GM21526 (cell line): ENCODE results near the gene USH2A.
A peak's percentile ranks its signal among the peaks of the same experiment; 100 is the strongest.
"Not testable (repeated sequence)": the region's sequence is repeated elsewhere in the genome, so short reads cannot be mapped to it uniquely, and the experiment has no call there.

Experiments used
- ATAC-seq: cut with Tn5 transposase; IDR thresholded peaks from one replicate; pipeline ENCODE4 v1.9.1; 2021; ENCODE audit warnings: moderate library complexity; ENCODE audit not compliant: unreplicated experiment, low FRiP score

The USH2A gene

DNA sequence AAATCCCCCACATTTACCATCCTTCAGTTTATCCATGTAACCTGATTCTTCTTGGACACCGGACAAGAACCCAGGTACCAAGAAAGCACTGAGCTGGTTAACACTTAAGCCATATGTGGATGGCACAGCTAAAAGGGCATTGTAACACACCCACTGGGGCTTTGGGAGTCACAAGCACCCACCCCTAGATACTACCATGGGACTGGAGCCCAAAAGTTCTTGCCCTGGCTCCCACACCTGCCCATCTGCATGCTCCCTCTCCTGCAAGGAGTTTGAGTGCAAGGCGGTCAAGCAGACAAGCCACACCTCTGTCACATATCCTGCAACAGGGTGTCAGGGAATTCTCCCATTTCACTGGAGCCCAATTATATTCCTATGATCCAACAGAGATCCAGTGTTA, 270.1 kb downstream of the USH2A start:
- no peak for ATAC-seq

DNA sequence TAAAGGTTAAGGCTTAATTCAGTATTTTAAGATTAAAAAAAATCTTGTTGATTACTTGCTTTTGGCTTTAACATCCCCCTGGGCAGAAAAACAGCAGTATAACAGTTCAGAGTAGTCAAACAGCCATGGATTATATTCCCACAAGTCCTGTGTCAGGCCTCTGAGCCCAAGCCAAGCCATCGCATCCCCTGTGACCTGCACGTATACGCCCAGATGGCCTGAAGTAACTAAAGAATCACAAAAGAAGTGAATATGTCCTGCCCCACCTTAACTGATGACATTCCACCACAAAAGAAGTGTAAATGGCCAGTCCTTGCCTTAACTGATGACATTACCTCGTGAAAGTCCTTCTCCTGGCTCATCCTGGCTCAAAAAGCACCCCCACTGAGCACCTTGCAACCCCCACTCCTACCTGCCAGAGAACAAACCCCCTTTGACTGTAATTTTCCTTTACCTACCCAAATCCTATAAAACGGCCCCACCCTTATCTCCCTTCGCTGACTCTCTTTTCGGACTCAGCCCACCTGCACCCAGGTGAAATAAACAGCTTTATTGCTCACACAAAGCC, 277.7 kb downstream of the USH2A start:
- ATAC-seq, result not testable (repeated sequence)

DNA sequence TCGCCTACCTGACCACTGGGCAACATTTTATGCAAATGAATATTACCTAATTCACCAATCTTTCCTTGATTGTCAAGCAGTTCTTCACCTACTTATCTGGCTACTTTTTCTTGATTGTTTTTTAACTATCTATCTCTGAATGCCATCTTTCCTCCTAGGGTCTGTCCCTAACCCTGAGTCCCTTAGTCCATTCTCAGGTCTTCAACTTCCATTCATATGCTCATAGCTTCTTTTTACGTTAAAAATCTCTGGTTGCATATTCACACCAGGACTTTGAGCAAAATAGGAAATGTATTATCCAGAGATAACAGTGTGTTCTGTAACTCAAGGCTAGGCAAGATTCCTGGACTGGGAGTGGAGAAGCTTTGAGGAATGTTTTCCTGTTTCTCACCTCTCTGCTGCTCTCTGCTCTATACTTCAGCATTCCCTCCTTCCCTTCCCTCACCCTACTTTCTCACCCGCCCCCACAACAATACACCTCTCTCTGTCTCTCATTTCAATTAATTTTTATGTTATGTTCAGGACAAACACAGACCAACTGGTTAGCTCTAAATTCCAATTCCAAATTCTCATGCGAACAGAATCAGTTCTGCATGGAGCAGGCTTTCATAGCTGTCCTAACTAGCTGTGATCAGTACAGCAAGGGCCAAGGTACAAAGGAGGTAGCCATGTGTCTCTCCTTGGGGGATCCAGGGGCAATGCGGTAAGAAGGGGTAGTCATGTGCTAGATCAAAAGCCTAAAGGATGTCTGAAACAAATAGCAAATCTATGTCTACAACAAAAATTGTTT, 278.4 kb downstream of the USH2A start:
- ATAC-seq, result no peak

DNA sequence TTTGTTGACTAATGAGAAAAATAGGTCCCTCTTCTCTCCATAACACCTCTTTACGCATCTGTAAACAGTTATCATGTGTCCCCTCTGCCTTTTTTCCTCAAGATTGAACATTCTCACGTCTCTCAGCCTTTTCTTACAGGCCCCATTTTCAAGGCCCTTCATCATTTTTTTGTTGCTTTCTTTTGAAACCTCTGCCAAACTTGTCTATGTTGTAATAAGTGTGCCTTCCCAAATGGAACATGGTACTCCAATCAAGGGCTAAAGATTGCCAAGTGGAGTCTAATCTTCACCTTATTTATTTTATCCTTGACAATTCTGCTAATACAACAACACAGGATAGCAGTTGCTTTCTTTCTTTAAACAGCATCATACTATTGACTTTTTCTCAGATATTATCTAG, 280.3 kb downstream of the USH2A start:
- ATAC-seq, result no peak

DNA sequence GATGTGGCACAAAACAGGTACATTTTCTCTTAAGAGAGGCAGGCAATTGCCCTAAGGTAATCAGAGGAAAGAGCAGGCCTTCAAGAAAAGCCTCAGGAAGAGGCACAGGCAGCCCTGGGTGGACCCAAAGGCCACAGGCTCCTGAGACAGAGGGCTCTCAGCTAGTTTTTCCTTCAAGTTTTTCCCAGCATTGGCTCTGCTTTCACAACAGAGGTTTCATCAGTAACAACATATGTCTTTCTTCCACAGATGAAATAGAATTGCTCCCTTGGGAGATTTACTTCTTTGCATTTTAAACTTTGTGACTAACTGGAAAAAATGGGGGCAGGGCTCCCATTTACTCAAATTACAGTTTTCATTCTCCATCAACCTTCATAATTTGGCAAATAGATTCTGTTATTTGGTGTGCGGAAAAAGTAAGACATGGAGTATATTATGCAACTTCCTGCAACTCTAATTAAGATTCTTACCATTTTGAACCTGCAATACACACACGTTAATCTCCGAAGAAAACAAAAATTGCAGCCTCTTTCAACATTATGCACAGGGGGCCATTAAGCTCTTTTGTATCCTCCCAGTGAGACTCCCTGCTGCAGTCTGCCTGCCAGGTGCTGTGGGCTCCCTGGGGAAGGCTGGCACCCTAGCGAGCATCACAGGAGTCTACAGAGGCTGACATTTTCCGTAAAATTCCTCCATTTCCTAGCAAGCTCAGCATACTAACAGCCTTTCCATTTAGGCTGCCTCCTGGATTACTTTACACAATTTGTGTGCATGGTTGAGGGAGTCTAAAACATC, 282.3 kb downstream of the USH2A start:
- ATAC-seq, result no peak

DNA sequence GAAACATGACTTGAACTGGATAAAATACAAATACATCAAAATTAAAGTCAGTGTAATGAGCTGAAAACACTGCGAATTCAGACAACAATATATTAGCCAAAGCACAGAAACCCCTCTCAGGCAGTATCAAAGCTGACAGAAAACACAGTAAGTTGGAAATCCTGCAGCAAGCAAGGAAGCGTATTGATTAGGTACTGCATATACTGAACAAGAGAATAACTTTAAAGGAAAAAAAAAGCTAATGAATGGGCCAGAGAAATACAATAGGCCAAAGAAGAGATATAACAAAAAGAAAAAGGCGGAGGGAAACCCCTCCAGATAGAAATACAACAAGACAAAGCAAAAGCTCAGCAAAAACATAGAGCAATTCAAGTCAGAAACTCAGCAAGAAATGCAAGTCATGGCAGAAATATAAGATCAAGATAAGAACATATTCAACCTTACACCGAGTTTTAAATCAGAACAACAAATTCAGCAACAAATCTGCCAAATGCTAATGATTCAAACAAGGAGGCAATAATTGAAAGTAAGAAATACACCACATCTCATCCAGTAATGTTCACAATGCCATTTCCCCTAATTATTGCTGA, 299.0 kb downstream of the USH2A start:
- ATAC-seq, result no peak

DNA sequence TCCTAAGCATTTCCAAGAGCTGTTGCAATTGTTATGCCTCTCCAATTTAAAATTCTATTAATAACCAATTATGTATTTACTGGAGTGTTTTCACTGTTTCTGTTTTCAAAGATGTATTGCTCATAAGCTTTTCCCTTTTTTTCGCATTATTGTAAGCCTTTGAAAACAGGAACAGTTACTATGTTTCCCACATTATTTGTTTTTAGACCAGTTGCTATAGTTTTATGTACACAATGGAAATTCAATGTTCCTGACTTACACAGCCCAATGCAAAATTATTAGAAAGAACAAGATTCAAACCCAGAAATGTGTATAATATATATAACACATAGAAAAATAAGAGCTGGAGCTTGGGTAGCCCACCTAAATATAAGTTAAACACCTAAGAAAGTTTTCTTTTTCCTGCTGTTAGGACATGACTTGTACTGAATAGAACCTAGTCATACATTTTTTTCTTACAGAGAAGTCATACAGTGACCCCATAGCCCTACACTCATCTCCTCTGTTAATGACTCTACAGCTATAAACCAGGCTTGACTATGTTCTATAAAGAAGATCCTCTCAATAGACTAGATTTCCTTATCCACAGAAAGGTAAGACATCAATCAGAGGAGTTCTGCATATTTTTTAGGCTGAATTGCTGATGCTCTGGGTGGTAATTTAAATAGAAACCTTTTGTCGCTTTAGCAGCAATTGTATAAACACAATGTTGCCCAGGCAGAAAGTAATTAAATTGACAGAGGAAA, 299.6 kb downstream of the USH2A start:
- ATAC-seq, result no peak

DNA sequence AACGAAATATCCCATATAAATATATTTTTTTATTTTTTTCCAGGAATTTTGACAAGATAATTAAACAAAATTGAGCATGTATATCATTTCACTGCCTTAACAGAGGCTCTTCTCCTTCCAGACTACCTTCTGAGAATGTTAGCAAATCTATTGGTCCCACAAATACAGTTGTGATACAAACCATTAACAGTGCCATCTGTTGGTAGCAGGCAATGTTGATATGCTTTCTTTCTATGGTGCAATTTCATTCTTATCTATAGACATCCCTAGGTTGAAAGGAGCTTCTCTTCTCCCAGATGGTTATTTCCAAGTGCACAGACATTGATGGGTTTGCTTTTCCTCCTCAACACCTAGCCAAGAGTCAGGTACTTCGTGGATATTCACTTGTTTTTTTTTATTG, 303.6 kb downstream of the USH2A start:
- ATAC-seq, result peak; percentile 73

DNA sequence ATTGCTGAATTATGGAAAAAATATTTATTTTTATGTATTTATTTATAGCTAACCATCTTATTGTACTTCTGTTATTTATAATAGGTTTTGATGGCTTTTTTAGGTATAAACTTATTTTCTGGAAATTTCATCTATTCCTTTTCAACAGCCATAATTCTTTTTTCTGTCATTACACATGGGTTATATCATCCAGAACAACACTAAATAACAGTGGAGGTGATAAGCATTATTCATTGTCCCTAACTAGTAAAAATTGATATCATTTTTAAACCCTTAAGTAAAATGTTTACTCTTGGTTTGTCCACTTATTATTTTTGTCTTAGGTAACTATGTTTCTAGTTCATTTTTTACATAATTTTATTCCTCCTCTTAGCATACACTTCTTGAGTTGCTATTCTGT, 309.1 kb downstream of the USH2A start:
- no peak for ATAC-seq

DNA sequence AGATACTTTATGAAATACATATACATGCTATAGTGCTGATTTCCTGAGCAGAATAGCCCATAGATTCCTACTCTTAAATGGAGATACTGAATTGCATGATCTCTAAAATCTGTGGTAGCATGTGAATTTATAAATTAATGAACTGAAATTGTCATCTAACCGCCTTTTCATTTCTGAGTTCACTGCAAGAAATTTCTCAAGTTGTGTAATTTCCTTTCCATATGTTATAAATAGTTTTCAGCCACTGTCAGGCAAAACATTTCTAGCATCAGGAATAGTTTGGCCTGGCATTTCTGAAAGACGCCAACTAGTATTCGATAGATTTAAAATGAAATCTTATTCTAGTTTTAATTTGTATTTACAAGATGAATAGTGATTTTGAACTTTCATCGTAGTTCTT, 310.1 kb downstream of the USH2A start:
- no peak for ATAC-seq

DNA sequence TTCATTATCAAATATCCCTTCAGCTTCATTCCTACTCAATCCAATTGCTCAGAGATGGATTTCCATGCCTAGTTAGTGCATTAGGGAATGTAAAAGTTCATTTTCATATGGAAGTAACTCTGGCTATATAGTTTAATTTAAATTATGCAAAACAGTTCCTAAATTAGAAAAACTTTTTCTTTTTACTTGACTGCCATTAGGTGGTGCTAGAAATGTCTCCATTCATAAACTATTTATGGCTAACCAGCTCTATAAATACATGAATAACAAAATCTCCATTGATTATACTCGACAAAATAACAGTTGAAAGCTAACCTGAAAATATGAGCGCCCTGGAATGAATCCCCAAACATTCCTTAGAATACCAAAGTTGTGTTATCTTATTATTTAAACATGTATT, 311.4 kb downstream of the USH2A start:
- no peak for ATAC-seq

DNA sequence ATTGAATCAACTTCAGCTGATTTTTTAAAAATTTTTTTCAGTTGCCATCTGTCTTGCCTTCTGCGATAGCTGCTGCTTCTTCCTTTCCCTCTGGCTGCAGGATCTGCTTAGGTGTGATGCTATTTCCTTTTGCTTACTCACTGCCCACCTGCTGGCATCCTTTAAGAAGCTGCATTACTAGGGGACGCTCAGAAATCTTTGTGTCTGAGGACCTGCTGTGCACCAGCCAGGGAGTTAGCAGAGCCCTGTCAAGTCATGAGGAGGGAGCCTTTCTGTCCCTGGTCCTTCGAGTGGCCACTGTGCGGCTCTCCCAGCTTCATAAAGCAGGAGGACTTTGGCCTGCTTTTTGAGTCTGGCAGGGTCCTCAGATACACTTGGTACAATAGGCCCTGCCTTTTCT, 327.8 kb downstream of the USH2A start:
- ATAC-seq, result no peak

DNA sequence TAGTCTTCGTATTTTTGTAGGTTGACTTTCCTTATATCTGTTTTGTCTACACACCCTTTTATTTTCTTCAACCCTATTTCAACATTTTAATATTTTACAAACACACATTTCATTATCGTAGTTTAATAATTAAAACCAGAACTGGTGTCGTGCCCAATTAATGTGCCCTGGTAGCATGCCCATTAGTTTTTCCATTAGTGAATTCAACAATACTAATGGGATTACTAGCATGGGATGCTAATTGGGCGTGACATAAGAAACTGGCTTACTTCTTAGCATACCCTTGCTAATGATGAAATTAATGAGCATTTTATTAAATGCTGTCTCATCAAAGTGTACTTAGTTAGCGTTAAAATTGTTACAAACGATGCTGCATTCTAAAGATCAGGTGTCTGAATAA, 332.7 kb downstream of the USH2A start:
- ATAC-seq, result no peak

DNA sequence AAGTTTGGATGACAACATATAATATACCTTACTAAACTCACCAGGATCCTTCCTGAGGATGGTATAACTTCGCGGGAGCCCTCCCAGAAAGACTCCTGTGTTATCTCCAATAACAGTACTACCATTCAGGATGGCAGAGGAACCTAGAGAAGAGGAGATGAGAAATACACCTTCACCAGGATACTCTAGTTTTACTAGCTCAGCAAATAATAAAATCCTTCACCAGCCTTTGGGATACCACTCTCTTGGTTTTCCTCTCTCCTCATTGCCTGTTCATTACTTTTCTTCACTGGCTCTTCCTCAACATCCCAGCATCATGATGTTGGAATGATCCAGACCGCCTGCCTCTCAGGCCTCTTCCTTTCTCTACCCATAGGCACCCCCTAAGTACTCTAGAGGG, 336.6 kb downstream of the USH2A start:
- no peak for ATAC-seq

DNA sequence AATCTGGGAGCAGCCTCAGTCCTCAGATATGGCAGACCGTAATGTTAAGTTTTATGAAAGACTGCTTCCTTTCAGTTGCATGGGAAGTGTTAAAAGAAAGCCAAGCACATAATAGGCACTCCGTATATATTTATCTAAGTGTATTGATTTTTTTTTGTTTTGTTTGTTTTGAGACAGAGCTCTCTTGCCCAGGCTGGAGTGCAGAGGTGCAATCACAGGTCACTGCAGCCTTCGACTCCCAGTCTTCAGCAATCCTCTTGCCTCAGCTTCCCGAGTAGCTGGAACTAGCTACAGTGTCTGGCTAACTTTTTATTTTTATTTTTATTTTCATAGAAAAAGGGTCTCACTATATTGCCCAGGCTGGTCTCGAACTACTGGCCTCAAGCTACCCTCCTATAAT, 341.8 kb downstream of the USH2A start:
- ATAC-seq, result no peak

DNA sequence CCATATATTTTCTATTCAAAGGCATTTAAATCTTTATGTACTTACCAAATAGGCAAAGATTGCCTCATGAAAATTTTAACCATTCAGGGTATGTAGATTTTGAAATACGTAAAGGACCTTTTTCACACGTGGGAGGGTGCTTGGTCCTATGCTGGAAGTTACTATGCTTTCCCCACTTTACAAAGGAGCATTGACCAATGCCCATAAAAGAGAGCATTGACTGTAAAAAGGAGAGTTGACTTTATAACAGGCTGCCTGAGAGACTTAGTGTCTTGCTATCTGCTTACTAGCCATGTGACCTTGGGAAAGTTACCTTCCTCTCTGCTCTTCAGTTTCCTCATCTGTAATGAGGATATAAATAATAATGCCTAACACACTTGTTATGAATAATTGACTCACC, 346.5 kb downstream of the USH2A start:
- no peak for ATAC-seq

DNA sequence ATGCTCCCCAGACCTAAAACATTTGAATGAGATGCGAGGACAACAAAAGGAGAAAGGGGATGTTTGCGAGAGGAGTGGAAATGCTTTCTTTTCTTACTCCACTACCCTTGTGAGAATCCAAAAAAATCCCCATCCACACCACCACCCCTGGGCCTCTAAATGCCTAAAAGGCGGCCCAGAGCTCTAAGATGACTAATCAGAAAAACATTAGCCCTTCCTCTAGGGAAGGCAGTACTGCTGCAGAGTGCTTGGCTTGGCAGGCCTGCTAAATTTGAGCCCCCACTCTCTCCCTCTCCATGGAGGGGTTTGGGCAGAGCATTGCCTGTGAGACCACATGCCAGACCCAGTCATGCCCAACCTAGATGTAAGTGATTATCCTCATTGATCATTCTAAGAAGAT, 347.9 kb downstream of the USH2A start:
- no peak for ATAC-seq

DNA sequence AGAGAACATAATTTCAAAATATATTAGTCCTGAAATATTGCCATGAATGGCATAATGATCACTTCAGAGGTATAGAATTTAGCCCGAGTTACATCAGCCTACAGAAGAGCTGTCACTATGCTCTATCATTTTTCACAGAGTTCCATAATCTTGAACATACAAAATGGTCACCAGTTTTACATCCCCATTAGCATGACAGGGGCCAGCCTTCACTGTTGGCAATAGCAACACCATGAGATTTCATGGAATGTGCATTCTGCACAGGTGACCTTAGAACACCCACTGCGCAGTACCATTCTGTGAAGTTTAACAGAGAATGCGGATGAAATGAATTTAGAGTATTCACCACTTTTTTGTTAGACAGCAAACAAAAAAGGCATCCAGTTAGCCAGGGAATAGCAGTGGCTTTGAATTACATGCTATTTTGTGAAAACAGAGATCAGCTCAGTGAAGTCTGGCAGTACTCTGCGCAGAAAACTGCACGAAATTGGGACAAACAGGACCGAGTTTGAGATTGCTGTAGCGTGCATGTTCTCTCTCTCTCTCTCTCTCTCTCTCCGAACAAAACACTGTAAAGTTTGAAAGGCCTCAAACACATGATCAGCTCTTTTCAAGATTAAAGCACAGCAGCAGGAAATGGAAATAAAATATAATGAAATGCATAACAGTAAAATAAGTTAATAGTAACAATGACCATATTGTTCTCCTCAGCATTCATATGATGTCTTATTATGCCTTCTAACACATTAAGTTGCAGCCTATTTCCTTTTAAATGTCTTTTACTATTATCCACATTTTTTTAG, 349.3 kb downstream of the USH2A start:
- no peak for ATAC-seq

DNA sequence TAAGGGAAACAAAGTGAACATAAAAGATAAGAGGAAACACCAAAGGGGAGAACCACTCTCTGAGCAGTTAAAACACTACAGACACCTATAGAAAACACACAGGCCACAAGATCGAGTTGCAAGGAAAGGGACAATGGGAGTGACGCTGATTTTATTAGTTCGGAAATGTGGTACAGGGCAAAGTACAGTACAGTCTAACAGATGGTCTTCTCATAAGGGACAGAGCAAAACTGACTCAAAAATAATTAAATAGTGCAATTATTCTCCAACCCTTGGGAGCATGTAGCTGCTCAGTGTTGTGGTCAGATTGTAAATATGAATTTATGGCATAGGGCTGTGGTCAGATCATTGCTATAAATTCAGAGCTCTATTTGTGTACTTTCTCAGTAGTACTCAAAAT, 352.0 kb downstream of the USH2A start:
- ATAC-seq, result no peak

DNA sequence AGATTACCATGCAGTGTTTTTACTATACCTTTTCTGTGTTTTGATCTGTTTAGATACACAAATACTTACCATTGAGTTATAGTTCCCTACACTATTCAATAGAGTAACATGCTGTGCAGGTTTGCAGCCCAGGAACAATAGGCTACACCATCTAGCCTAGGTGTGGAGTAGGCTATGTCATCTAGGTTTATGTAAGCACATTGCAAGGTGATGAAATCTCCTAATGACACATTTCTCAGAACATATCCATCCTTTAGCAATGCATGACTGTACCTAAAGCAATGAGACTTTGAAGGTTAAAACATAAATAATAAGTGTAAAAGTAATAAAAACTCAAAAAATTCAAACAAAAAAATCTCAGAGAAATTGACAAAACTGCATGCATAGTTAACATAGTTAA, 358.6 kb downstream of the USH2A start:
- no peak for ATAC-seq
